Astrocyte (in vitro differentiated cells and primary cell): Measurements from ENCODE around the gene C12orf57. TPM values are rescaled to one million over a fixed set of nuclear protein-coding genes. Genes with fewer than 3 reads are reported as not detected.

Source experiments
- DNase-seq: peaks from one replicate; pipeline ENCODE4 v3.0.0-alpha.2; 2010; ENCODE audit warnings: low read depth
- FAIRE-seq: peaks from 2 replicates; lab custom pipeline; 2011; peaks lifted over from hg19 to GRCh38; lab: Jason Lieb, UNC
- H2AFZ ChIP-seq: 2 replicates; pipeline ENCODE4 v1.6.0; 2012; ENCODE audit warnings: low read depth, low read length, inconsistent platforms
- H3K27ac ChIP-seq: 2 replicates; pipeline ENCODE4 v1.5.1; 2011; ENCODE audit warnings: low read depth, low read length, inconsistent platforms
- H3K27me3 ChIP-seq: 2 replicates; pipeline ENCODE4 v1.6.0; 2011; ENCODE audit warnings: low read length, inconsistent platforms; ENCODE audit not compliant: insufficient read depth
- H3K36me3 ChIP-seq: 2 replicates; pipeline ENCODE4 v1.5.1; 2011; ENCODE audit warnings: low read length, inconsistent platforms; ENCODE audit not compliant: insufficient read depth
- H3K4me1 ChIP-seq: 2 replicates; pipeline ENCODE4 v1.5.1; 2011; ENCODE audit warnings: low read length, inconsistent platforms; ENCODE audit not compliant: insufficient read depth
- H3K4me2 ChIP-seq: 2 replicates; pipeline ENCODE4 v1.6.0; 2012; ENCODE audit warnings: low read length, inconsistent platforms
- H3K4me3 ChIP-seq: 2 replicates; pipeline ENCODE4 v1.5.1; 2011; ENCODE audit warnings: low read depth, mild to moderate bottlenecking, low read length, inconsistent platforms; ENCODE audit not compliant: insufficient read depth
- H3K79me2 ChIP-seq: 2 replicates; pipeline ENCODE4 v1.6.0; 2012; ENCODE audit warnings: mild to moderate bottlenecking, low read length, inconsistent platforms; ENCODE audit not compliant: insufficient read depth
- H3K9ac ChIP-seq: 2 replicates; pipeline ENCODE4 v1.6.0; 2012; ENCODE audit warnings: mild to moderate bottlenecking, low read length, inconsistent platforms
- H3K9me3 ChIP-seq: 2 replicates; pipeline ENCODE4 v1.5.1; 2012; ENCODE audit warnings: low read depth, mild to moderate bottlenecking, low read length, inconsistent platforms; ENCODE audit not compliant: insufficient read depth
- H4K20me1 ChIP-seq: 2 replicates; pipeline ENCODE4 v1.6.0; 2012; ENCODE audit warnings: low read length, inconsistent platforms; ENCODE audit not compliant: insufficient read depth
- H3K27ac Mint-ChIP-seq: one replicate; pipeline ENCODE4 v1.8.0; 2021; ENCODE audit warnings: mild to moderate bottlenecking, mixed read lengths; ENCODE audit not compliant: unreplicated experiment
- H3K27me3 Mint-ChIP-seq: one replicate; pipeline ENCODE4 v1.8.0; 2021; ENCODE audit warnings: low read depth, mixed read lengths; ENCODE audit not compliant: unreplicated experiment
- H3K36me3 Mint-ChIP-seq: one replicate; pipeline ENCODE4 v1.8.0; 2021; ENCODE audit warnings: low read depth, mixed read lengths; ENCODE audit not compliant: unreplicated experiment
- H3K4me1 Mint-ChIP-seq: one replicate; pipeline ENCODE4 v1.8.0; 2021; ENCODE audit warnings: low read depth, mixed read lengths; ENCODE audit not compliant: unreplicated experiment
- H3K4me3 Mint-ChIP-seq: one replicate; pipeline ENCODE4 v1.8.0; 2021; ENCODE audit warnings: mild to moderate bottlenecking, moderate library complexity, mixed read lengths; ENCODE audit not compliant: unreplicated experiment
- H3K9me3 Mint-ChIP-seq: one replicate; pipeline ENCODE4 v1.8.0; 2021; ENCODE audit warnings: mild to moderate bottlenecking, mixed read lengths; ENCODE audit not compliant: unreplicated experiment
- CTCF ChIP-seq: IDR thresholded peaks from 2 replicates; pipeline ENCODE4 v1.5.1; 2011; ENCODE audit warnings: low read depth, mild to moderate bottlenecking, inconsistent platforms, low read length, moderate library complexity; ENCODE audit not compliant: insufficient read depth
- EZH2 ChIP-seq: IDR thresholded peaks from 2 replicates; pipeline ENCODE4 v1.6.1; 2012; ENCODE audit warnings: mild to moderate bottlenecking, low read length, inconsistent platforms; ENCODE audit not compliant: insufficient read depth
- total RNA-seq: library from RNA; stranded (reverse); gene quantifications from 2 replicates; pipeline ENCODE4 v1.2.1, GENCODE V29; 2021

Gene C12orf57
- total RNA-seq, 1 donor from 2014 or later, result 117 TPM

GRCh38 chr12:6957151-6957701 lies 13.4 kb downstream of the C12orf57 start:
- H4K20me1 ChIP-seq, result no peaks in the 10 kb centered on the region
- no peak overlapping the region for H3K27ac Mint-ChIP-seq
- no peak overlapping the region for H3K4me2 ChIP-seq
- H3K4me3 Mint-ChIP-seq, result no peak overlapping the region
- no peaks in the 10 kb centered on the region for H3K27me3 ChIP-seq
- H3K27ac ChIP-seq, result no peak overlapping the region
- no peaks in the 10 kb centered on the region for H3K79me2 ChIP-seq
- no peak overlapping the region for H3K9ac ChIP-seq
- FAIRE-seq (no peak), DNase-seq (no peak)
- peaks cover 36% of the 10 kb centered on the region for H3K4me1 Mint-ChIP-seq
- no peaks in the 10 kb centered on the region for H3K9me3 ChIP-seq
- H3K4me1 ChIP-seq, result peaks cover 33% of the 10 kb centered on the region
- no peak for TF ChIP-seq EZH2
- TF ChIP-seq CTCF, result no peak
- H3K36me3 ChIP-seq, result no peaks in the 10 kb centered on the region
- H3K4me3 ChIP-seq, result no peak overlapping the region
- H2AFZ ChIP-seq, result no peak overlapping the region
- H3K9me3 Mint-ChIP-seq, result no peaks in the 10 kb centered on the region
- H3K36me3 Mint-ChIP-seq, result peaks cover 2% of the 10 kb centered on the region
- peaks cover 4% of the 10 kb centered on the region for H3K27me3 Mint-ChIP-seq

- TF ChIP-seq CTCF (no peak), EZH2 (no peak)
- FAIRE-seq, result no peak
- Mint-ChIP-seq H3K4me3 (peak overlapping the region; percentile 29), H3K27me3 (peaks cover 4% of the 10 kb centered on the region), H3K9me3 (no peaks in the 10 kb centered on the region), H3K36me3 (peaks cover 2% of the 10 kb centered on the region), H3K4me1 (peaks cover 29% of the 10 kb centered on the region), H3K27ac (peak overlapping the region; percentile 53)
- Histone ChIP-seq H3K4me2 (no peak overlapping the region), H3K9ac (no peak overlapping the region), H3K9me3 (no peaks in the 10 kb centered on the region), H3K4me1 (peaks cover 29% of the 10 kb centered on the region), H2AFZ (no peak overlapping the region), H3K27ac (no peak overlapping the region), H3K4me3 (no peak overlapping the region), H3K79me2 (no peaks in the 10 kb centered on the region), H3K36me3 (no peaks in the 10 kb centered on the region), H3K27me3 (no peaks in the 10 kb centered on the region), H4K20me1 (no peaks in the 10 kb centered on the region)
- no peak for DNase-seq
Measured at GRCh38 chr12:6957741-6958608, 14.2 kb downstream of the C12orf57 start.

GRCh38 chr12:6958609-6959057 lies 14.8 kb downstream of the C12orf57 start:
- H3K36me3 Mint-ChIP-seq, result peaks cover 2% of the 10 kb centered on the region
- Histone ChIP-seq H2AFZ (peak overlapping the region; percentile 47), H3K9me3 (no peaks in the 10 kb centered on the region), H3K4me3 (no peak overlapping the region), H3K79me2 (no peaks in the 10 kb centered on the region), H4K20me1 (no peaks in the 10 kb centered on the region), H3K27me3 (no peaks in the 10 kb centered on the region), H3K9ac (no peak overlapping the region), H3K27ac (no peak overlapping the region), H3K4me2 (no peak overlapping the region), H3K4me1 (peaks cover 24% of the 10 kb centered on the region), H3K36me3 (no peaks in the 10 kb centered on the region)
- TF ChIP-seq CTCF, result no peak
- TF ChIP-seq EZH2, result no peak
- peaks cover 4% of the 10 kb centered on the region for H3K27me3 Mint-ChIP-seq
- no peak for DNase-seq
- H3K4me3 Mint-ChIP-seq, result peak overlapping the region; percentile 29
- H3K4me1 Mint-ChIP-seq, result peaks cover 27% of the 10 kb centered on the region
- H3K9me3 Mint-ChIP-seq, result no peaks in the 10 kb centered on the region
- peak overlapping the region; percentile 53 for H3K27ac Mint-ChIP-seq
- FAIRE-seq, result no peak
